GM21423 (cell line): Measurements from ENCODE around the gene LPAR5.
"Not testable (repeated sequence)": the region's sequence is repeated elsewhere in the genome, so short reads cannot be mapped to it uniquely, and the experiment has no call there.

Experiments used
- ATAC-seq: cut with Tn5 transposase; IDR thresholded peaks from one replicate; pipeline ENCODE4 v1.9.1; 2021; ENCODE audit warnings: mild to moderate bottlenecking, moderate library complexity; ENCODE audit not compliant: unreplicated experiment

LPAR5 gene

DNA sequence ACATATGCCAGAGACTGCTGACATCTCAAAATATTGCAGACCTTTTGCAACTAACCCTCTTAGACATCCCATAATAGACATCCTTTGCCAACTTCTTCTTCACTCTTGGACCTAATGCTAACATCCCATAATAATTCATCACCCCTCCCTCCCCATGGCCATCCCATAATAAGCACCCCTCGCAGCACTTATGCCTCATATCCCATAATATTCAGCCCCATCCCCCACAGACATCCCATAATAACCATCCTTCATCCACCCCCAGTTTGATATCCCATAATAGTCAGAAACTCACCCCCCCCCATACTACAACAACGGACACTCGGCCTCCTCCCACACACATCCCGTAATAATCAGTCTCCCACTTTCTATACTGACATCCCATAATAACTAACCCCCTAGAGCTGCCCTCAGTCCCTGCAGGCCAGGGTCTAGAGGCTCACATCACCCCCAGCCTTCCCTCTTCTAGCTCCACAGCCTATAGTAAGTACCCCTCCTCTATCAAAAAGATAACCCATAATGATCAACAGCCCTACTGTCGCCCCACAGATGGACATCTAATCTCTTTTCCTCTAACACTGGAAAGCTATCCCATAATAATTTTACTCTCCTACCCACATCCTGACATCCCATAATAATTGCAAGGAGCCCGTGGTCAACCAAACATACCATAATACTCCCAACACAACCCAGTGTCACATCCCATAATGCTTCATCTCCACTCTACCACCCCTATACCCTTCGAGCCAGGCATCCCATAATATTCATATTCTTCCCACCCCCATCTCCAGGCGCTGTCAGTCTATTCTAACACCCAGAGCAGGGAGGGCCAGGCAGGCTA lies 27.8 kb downstream of the LPAR5 start:
- ATAC-seq = peak; percentile 26

DNA sequence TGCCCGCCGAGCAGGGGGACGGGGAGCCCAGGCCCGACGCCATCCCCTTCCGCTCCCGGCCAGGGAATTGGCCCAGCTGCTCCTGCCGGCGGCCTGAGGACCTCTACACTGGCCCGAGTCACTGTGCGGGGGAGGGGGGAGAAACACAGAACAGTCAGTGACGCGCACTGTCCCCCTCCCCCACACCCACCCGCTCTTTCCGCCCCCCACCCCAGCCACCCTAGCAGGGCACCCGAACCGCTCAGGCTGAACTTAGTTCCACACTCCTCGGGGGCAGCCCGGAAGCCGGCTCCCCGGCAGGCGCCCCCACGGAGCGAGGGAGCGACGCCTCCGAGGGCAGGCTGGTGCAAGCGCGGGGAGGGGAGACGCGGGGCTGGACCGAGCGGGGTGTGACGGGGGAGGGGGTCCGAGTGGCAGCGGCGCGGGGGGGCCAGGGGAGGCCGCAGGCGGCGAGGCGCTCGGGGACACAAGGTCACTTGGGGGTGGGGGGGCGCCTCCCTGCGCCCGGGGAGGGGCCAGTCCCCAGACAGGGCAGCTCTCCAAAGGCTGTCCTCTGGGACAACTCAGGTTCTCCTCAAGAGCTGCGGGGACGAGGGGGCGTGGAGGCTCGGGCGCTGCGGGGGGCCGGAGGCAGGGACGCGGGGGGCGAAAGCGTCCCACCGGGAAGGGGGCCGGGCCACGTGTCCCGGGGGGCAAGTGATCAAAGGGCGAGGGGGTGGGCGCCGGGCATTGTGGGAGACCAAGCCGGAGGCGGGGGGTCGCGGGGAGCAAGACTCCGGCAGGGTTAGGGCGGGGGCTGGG lies 29.2 kb downstream of the LPAR5 start:
- no peak for ATAC-seq

DNA sequence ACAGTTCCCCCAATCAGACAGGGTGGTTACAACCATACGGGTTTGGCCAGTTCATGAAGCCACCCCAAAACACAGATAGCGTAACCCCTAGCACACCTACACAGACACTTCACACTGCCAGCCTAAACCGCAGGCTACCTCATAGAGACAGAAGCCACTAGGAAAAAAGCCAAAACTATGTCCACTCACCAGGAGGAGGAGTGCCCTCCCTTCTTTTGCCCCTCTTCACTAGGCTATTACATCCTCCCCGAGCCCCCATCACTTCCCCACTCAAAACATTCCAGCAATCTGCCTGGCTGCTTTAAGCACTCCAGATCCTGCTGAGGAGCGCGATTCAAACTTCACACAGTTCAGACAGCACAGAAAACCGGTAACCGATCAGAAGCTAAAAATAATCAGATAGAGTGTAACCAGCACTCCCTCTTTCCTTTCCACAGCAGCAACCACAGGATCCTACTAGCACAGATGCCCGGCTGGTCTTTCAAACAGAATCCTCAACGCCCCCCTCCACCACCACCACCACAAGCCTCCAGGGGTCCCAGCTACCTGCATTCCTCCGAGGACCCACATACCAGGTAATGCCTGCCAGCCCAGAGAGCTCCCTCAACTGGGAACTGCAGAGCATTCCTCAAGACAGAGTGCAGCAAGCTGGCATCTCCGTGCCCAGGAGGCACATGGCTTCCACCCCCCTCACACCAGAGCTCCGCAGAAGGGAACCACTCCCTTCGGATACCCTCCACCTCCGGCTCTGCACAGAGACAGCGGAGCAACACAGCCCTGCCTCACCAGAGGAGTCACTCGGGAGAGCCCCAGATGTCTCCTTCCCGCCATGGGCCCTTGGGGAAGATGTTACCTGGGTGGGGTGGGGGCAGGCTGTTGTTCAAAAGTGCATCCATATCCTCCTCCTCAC lies 30.1 kb downstream of the LPAR5 start:
- no peak for ATAC-seq

DNA sequence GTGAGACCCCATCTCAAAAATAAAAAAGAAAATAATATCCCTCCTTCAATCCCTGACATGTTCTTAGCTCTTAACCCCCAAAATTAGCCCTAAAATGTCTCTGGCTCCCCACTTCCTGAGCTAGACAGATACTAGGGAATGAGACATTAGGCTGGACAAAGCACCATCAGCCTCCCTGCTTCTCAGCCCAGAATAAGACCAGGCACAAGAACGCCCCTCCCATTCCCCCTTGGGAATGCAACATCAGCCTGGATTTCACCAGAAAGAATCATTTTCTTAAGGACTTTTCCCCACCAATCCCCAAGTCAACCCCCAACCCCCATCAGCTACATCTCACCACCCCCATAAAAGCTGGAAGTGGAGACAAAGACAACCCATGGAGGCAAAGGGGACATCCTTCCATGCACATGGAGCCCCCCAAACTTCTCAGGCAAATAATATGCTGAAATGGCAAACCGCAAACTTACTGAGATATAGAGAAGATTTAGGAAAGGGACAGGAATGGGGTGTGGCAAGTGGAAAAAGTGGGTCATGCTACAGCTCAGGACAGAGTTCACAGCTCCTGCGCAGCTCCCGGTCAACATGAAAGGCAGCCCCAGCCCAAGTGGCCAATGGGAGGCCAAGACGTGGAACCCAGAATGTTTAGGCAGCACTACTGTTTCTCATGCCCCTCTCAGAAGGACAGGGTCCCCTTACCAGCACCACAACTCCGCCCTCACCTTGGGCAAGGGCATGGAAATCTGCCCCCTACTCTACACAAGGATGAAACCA lies 31.3 kb downstream of the LPAR5 start:
- no peak for ATAC-seq

DNA sequence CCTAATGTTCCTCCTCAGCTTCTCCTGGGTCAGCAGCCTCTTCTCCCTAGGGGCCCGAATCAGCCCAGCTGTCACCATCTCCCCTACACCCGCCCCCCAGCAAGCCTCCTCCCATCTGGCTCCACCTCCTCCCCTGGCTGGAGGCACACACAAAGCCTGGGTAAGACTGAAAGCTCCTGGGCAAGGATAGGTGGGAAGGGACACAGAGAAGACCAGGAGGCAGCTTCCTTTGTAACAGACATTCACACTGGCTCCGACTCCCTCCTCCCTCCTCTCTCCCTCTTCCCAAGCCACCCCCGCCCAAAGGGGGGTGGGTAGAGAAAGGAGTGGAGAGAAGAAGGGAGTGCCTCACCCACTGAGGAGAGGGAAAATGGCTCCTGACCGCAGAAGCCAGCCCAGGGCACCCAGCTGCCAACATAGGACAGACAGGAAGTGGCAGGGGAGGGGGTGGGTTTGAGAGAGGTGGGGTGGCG lies 32.6 kb downstream of the LPAR5 start:
- ATAC-seq = no peak

DNA sequence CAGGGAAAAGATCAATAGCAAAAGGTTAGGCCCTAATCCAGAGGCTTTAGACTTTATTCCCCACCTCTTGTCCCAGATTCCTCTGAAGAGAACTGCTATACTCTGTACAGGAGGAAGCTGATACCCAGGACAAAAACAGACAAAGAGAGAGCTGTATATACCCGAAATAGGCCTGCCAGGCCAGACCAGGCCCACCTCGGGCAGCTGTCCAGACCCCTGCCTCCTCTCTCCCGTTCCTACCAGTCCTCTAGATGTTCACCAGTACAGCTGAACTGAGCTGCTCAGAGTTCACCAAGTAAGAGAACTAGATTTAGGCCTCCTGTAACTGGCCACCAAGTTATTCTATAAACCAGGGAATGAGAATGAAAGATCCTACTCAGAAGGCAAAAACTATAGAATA lies 33.2 kb downstream of the LPAR5 start:
- no peak for ATAC-seq

DNA sequence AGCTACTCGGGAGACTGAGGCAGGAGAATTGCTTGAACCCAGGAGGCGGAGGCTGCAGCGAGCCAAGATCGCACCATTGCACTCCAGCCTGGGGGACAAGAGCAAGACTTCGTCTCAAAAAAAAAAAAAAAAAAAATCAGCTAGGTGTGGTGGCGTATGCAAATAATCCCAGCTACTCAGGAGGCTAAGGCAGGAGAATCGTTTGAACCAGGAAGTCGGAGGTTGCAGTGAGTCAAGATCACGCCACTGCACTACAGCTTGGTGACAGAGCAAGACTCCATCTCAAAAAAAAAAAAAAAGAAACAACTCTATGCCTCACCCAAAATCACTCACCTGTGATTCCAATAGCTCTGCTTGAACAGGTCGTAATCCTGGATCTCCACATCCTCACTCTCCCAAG lies 40.1 kb downstream of the LPAR5 start:
- not testable (repeated sequence) for ATAC-seq

DNA sequence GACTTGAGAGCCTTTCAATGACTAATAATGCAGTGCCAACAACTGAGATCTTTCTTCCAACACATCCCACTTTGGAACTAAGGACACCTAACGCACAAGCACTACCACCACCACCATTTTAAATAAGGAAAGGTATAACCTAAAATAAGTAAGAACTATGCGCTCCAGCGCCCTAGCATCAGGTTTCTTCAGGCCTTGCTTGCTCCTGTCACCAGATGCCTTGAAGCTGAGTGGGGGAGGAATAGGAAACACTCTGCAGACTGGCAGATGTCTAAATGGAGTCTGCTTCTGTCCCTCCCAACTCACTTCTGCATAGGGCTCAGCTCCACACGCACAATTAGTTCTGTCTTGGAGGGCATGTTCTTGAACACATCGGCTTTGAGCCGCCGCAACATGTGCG lies 43.7 kb downstream of the LPAR5 start:
- ATAC-seq = no peak

DNA sequence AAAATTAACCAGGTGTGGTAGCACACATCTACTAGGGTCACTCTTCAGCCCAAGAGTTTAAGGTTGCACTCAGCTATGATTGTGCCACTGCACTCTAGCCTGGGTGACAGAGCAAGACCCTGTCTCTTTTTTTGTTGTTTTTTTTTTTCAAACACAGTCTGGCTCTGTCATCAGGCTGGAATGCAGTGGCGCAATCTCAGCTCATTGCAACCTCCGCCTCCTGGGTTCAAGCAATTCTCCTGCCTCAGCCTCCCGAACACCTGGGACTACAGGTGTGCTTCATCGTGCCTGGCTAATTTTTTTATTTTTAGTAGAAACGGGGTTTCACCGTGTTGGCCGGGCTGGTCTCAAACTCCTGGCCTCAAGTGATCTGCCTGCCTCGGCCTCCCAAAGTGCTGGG lies 49.2 kb downstream of the LPAR5 start:
- ATAC-seq = not testable (repeated sequence)

DNA sequence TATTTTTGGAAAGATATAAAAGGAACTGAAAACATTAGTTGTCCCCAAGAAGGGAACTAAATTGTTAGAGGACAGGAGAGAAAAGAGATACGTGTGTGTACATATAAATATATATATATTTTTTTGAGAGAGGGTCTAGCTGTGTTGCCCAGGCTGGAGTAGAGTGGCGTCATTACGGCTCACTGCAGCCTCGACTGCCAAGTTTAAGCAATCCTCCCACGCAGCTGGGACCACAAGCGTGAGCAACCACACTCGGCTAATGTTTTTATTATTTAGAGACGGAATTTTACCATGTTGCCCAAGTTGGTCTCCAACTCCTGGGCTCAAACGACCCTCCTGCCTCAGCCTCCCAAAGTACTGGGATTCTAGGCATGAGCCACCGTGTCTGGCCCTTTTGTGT lies 51.5 kb downstream of the LPAR5 start:
- ATAC-seq = no peak

DNA sequence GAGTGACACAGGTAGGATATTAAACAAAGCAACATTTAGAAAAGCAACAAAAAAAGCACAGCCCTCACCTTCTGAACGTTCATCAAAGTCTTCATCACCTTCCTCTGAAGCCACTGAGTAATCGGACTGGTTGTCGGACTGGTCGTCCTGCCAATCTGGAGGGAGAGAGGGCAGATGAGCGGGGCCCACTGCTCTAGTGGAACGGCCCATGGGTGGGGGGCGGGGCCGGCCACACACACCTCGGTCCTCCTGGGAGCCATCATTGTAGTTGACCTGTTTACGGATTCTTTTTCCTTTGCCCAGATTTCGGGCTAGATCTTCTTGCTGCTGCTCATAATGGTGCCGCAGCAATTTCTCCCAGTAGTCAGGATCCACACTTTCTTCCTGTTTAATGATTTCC lies 52.8 kb downstream of the LPAR5 start:
- no peak for ATAC-seq

DNA sequence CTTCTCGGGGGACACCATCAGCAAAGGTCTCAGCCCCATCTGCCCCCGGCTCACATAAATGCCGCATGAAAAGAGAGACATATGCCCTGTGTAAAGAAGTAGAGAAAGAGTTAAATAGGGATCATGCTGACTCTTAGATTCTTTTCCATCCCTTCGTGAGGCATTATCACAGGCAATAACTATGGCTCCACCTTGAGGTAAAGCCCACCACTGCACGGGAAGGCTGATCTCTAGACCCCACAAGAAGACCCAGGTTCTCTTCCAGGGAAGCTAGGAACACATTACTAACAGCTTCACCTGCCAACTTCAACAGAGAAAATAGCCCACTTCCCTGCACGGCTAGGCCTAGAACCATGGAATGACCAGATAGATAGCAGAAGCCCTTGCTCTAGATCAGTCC lies 53.6 kb downstream of the LPAR5 start:
- no peak for ATAC-seq

DNA sequence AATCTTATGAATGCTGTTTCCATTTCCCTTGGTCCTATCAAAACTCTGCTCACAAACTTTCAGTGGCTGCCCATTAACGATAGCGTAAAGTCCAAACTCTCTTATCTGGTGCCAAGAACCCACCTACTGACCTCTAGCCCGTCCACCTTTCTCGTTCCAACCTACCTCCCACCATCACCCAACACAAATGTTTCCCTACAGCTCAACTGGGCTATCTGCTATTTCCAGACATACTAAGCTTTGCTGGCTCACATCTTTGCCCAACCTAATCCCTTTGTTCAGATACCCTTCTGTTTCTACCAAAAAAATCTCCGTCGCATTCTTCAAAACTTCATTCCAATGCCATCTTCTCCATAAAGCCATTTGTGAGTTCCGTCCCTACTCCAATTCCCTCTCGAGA lies 60.1 kb downstream of the LPAR5 start:
- no peak for ATAC-seq

DNA sequence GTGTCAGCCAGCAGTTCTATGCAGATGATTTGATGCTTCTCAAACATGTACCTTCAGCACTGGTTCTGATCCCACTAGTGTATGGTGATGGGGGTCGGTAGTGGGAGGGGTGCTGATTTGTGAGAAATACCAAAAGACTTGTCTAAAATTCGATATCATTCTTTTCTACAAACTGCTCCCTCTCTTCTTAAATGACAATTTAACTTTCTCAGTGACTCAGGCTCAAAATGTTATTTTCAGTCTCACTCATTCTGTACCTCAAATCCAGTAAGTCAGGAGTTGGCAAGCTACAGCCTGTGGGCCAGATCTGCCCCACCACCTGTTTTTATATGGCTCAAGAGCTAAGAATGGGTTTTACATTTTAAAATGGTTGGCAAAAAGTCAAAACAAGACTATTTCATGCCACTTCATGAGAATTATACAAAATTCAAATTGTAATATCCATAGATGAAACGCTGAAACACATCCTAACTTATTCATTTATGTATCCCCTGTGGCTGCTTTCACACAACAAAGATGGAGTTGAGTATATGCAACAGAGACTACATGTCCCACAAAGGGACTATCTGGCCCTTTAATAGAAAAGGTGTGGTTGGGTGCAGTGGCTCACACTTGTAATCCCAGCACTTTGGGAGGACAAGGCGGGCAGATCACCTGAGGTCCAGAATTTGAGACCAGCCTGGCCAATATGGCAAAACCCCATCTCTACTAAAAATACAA lies 61.0 kb downstream of the LPAR5 start:
- no peak for ATAC-seq

DNA sequence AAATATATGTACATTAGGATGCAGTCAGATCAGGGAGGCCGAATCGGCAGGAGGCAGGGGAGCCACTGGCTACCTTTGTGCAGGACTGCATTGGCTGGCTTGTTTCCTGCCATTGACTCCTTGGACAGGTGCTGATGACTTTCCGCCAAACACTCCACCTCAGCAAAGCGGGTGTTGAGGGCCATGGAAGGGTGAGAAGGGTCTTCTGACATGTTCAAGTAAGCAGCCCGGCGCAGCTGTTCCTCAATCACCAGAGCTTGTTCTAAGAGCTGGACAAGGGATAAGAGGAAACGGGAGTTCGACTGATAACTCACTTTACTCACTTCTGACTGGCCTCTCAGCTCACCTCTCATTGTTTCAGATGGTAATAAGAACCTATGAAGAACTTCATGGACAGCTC lies 62.8 kb downstream of the LPAR5 start:
- ATAC-seq = no peak

DNA sequence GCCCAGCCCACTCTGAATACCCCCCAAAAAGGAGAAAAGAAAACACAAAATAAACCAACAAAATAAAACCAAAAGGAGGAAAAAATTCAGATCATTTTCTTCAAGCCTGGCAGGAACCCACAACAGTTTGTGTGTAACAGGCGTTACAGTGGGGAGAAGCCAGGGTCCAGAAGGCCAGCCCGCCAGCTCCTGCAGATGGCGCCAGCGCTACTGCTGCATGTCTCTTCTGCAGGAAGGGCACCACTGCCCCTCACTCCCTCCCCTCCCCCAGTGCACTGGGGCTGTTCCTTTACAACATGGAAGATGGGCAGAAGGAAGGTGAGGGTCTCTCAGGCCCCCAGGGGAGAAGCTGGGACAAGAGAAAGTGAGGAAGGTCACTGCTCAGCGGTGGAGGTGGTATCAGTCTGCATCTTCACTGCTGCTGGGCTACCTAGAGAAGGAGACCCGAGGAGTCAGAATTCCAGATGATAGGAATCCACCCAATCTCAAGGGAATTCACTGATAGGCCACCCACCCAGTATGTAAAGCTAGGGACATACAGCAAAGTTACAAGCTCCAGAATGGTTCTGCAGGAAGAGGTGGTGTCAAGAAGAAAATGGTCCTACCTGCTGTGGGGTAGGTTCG lies 65.4 kb downstream of the LPAR5 start:
- ATAC-seq = no peak

DNA sequence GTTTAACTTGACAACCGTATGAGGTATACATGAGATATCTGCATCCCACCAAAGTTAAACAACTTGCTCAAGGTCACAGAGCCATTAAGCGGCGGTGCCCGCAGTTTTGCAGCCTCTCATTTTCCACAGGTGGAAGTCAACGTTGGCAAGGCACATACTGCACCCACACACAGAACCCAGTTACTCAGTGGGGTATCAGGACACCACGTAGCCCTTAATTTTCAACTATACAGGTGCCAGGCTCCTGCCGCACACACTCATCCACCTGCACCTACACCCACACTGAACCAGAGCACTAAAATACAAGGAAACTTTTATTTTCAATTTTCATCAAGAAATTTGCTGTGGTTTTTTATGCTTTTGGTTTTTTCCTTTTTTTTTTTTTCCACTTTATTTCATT lies 66.0 kb downstream of the LPAR5 start:
- ATAC-seq = no peak

DNA sequence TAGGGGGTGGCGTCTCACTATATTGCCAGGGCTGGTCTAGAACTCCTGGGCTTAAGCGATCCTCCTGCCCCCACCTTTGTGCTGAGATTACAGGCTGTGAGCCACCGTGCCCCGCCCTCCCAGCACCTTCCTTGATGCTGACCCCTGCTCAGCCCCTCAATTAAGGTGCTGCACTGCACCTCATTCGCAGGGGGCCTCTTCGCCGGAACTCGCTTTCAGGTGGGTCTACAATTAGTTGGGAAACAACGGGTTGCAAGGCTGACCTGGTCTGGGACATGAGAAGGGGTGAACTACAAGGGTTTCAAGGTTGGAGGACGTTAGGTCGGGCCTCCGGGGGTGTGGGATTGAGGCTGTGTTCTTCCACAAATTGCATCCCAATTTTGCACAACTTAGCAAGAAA lies 66.4 kb downstream of the LPAR5 start:
- ATAC-seq = no peak
